Stimulated activated CD8-positive, alpha-beta memory T cell treated with anti-CD3 and anti-CD28 coated beads, Interleukin-4, amount 100 ng/mL, for 24 hours (primary cell): Measurements from ENCODE around the gene CSHL1.
"Not testable (repeated sequence)": the region's sequence is repeated elsewhere in the genome, so short reads cannot be mapped to it uniquely, and the experiment has no call there.

ENCODE experiments used
- DNase-seq: peaks from one replicate; pipeline ENCODE4 v3.0.0-alpha.2; 2020; ENCODE audit warnings: low read depth

Gene CSHL1

GRCh38 chr17:63940584-63940983 lies 29.5 kb upstream of the CSHL1 start:
- DNase-seq = no peak

DNA sequence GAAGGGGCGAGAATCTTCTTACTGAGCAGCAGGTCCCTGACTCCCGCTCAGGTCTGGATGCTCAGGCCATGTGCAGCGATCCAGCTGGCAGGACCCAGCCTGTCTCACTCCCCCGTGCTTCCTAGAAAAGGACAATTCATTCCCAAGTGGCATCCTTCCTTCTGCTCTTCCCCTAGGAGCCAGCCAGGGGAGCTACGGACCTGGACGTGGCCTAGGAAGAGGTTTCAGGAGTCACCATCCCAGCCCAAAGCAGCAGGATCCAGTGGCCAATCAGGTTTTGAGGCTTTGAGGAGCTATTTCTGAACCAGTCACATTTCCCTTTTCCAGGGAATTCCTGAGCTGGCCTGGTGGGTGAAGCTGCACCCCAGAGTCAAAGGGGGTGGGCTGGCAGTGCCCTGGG lies 28.8 kb upstream of the CSHL1 start:
- no peak for DNase-seq

DNA sequence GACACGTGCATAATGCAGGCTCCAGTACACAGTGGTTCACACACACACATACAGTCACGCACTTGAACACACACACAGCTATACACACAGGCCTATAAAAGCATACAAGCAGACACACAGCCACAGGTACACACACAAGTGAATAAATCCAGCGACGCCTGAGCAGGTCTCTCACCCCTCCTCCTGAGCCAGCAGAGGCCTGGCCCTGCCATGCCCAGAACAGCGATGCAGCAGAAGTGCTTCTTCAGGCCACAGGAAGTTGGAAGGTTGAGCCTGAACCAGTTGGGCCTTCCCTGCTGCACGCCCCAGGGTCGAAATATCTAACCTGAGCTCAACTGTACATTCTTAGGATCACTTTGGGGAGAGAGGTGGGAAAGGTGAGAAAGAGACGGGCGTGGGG lies 28.3 kb upstream of the CSHL1 start:
- no peak for DNase-seq

DNA sequence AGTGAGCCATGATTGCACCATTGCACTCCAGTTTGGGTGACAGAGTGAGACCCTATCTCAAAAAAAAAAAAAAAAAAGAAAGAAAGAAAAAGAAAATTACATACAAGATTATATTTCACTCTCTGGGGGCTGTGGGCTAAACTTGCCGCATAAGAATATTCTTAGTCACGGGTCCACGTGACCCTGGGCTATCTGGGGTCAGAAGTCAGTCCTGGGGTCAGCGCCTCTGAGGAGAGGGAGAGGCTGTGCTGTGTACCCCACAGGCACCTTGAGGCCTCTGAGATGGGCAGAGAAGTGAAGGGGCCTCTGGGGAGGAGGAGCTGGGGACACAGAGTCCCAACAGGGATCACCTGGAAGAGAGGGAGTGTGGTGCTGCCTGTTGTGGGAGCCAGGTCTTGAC lies 26.9 kb upstream of the CSHL1 start:
- no peak for DNase-seq

DNA sequence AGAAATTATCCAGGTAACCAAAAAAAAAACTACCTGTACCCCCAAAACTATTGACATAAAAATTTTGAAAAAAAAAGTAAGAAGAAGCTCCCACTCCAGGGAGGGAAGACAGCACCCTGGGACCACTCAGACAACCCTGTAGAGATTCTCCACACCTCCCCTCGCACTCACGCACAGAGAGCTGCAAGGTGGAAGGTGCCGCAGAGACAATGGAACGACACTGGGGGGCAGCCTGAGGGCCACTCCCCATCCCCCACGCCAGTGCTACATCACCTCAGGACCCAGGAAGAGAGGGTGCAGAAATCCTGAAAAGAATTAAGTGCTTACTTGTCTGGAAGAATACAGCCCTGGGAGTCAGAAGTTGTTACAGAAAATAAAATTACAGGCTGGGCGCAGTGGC lies 26.3 kb upstream of the CSHL1 start:
- no peak for DNase-seq

- DNase-seq = no peak
Observed at GRCh38 chr17:63934183-63935112, 23.4 kb upstream of the CSHL1 start.

- no peak for DNase-seq
Observed at GRCh38 chr17:63933598-63933997, 22.5 kb upstream of the CSHL1 start.

GRCh38 chr17:63932721-63933120 lies 21.7 kb upstream of the CSHL1 start:
- no peak for DNase-seq

DNA sequence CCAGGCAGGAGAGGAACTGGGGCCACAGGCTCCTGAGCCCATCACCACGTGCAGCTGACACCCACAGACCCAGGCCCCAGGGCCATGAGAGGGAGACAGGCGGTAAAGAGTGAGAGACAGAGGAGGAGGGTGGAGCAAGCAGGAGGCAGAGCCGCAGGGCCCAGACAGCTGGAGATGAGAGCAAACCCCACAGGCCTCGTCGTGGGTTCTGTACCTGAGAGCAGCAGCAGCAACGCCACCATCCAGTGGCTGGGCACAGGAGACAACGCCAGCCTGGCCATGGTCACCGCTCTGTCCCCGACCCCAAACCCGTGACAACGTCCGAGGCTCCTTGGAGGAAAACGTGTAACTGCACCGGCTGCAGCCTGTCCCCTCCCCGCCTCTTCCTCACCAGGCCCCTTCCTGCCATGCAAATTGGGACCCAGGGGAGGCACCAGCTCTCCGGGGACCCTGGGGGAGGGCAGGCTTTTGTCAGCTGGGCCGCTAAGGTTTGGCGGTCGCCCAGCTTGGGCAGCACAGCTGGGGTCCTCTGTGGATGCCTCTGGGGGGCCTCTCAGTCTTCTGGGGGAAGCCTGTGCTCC lies 21.0 kb upstream of the CSHL1 start, which contains the start of gene CD79B:
Gene CD79B, minus strand, starts transcription at position 351 of the 581 bp plus-strand sequence. Its CDS starts 70 bp downstream, at position 281.
- DNase-seq = peak; percentile 15

GRCh38 chr17:63930951-63931575 lies 20.0 kb upstream of the CSHL1 start:
- DNase-seq = peak; percentile 24

DNA sequence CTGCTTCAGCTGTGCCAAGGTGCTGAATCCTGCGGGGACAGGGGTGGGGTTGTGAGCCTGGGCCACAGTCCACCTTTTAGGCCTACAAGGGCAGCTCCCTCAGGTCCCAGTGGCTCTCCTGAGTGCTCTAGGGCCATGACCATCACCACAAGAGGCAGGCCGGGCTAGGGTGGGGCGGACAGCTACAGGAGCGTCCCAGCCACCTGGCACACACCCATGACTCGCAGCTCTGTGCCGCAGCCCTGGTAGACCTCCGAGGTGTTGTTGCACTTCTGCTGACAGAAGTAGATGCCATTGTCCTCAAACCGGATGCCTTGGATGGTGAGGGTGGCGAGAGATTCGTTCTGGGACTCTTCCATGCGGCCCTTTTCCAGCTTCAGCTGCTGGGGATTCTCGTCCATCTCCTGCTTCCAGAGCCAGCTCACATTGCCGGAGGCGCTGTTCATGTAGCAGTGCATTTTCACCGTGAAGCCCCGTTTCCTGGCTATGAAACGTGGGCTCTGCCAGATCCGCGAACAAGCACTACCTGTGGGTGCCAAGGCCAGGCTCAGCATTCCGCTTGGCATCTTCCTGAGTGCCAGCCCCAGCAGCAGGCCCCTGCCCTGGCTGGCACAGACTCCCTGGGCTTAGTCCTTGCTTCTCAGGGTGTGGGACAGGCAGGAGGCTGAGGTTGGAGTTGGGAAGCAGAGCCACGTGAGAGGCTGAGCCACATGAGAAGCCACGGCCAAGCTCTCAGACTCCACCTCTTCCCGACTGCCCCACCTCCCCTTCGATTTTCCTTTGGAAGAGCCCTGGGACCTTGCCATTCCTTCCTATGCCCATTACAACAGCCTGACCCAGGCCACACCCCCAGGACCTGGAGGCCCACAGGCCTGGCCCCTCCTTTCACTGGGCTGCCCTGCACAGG lies 19.1 kb upstream of the CSHL1 start:
- no peak for DNase-seq

DNA sequence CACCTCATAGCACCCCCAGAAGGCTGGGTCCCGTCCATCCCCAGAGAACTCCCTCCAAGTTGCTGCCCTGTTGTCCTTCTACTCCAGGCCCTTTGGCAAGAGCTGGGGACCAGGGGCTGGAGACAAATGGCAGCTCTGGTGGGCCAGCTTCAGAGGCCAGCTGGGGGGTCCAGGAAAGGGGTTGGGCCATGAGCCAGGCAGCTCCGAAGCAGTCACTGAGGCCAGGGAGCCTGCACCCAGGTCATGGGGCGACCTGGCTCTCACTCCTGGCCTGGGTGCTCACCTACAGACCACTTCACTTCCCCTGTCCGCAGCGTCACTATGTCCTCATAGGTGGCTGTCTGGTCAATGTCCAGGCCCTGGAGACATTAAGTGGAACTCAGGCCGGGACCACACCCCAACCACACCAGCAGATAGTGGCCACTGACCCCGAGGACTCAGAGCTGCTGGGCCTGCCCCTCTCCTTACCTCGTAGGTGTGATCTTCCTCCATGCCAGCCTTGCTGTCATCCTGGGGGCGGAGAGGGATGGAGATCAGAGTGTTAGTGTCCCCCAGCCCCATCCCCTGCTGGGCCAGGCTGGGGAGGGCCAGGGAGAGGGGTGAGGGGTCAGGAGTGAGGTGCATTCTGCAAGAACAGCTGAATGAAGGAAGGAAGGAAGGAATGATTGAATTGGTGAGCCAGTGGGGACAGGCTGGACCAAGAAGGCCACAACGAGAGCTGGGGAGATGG lies 18.1 kb upstream of the CSHL1 start:
- no peak for DNase-seq

GRCh38 chr17:63928172-63928666 lies 17.2 kb upstream of the CSHL1 start:
- DNase-seq = no peak

DNA sequence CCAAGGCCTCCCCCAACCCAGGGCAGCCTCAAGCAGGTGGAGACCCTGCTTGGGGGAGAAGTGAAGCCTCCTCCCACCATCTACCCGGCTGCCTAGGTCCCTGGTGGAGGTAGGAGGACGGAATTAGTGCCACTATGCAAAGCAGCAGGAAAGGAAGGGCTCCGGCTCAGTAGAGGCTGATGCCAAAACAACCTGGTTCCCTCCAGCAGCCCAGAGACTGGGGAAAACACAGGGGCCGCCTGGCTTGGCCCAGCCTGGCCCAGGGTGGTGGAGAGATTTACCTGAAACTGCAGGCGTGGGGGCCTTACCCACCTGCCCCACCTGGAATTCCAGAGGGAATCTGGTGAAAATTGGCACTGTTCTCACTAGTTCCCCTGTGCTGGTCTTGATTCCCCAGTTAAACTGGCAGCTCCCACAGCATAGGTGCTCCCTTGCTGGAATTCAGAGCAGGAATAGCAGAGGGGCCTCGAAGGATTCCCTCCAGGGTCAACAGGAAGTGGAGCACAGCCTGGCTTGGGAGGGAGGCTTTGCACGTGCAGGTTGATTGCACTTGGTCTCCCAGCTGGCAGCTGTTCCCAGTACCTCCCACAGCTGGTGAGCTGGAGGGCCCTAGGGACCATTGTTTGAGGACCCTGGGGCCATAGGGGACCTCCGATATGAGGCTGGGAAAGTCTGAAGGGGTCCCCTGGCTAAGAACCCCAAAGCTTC lies 16.6 kb upstream of the CSHL1 start:
- no peak for DNase-seq

GRCh38 chr17:63926164-63926563 lies 15.1 kb upstream of the CSHL1 start:
- no peak for DNase-seq

DNA sequence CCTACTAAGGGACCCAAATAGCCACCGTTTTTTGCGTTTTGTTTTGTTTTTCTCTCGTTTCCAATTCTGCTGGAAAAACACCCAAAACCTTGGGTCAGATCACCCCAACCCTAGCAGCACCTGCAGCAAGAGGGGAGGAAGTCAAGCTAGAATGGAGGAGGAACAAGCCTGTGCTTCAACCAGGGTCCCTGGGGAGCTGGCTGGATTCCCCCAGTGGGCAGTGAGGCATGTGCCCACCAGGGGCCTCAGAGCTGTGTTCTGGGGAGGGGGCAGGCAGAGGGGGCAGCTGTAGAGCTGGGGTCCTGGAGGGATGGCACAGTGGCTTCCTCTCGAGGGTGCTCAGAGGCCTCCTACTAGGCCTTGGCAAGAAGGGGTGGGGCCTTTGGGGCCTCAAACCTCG lies 14.6 kb upstream of the CSHL1 start:
- DNase-seq = no peak

DNA sequence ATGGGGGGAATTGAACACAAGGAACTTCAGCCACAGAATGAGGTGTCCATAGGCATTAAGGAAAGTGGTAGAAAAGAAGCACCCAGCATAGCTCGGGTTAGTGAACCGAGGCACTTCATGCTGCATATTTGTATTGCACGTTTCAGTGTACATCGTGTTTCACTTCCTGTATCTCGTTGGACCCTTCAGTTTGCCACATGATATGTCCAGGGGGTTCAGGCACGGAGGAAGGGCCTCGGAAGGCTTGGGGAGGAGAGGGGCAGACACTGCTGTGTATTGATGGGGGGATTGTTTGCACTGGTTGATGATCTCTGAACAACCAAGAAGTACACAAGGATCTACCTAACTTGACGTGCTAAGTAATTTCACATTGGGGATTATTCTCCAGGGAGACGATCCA lies 11.3 kb upstream of the CSHL1 start:
- not testable (repeated sequence) for DNase-seq

GRCh38 chr17:63920779-63921178 lies 9.7 kb upstream of the CSHL1 start:
- DNase-seq = not testable (repeated sequence)

DNA sequence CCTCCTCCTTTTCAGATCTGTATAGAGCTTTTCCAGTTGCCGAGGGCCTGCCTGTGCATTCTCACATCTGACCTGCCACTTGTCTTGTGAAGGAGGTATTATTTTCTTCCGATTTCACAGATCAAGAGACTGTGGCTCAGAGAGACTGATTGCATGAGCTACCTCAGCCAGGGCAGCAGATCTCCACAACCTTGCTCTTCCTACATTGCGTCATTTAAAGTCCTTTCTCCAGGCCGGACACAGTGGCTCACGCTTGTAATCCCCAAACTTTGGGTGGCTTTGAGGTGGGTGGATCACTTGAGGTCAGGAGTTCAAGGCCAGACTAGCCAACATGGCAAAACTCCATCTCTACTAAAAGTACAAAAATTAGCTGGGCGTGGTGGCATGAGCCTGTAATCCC lies 9.0 kb upstream of the CSHL1 start:
- DNase-seq = not testable (repeated sequence)

- peak; percentile 56 for DNase-seq
Observed at GRCh38 chr17:63919311-63919723, 8.3 kb upstream of the CSHL1 start.
